Immature natural killer cell (primary cell): Measurements from ENCODE around the gene MAP4K4. TPM values are rescaled to one million over a fixed set of nuclear protein-coding genes. Genes with fewer than 3 reads are reported as not detected.

Experiments
- DNase-seq, 3 donors: peaks; one replicate each; pipeline ENCODE4 v3.0.0; 2022; ENCODE audit warnings: mixed read lengths in 1 of 3
- H3K27ac Mint-ChIP-seq, 6 donors: one replicate each; pipeline ENCODE4 v1.8.0; 2020; ENCODE audit warnings: mixed read lengths in 6 of 6, mild to moderate bottlenecking in 5 of 6, inconsistent platforms in 4 of 6, moderate library complexity in 3 of 6
- H3K27me3 Mint-ChIP-seq, 3 donors: one replicate each; pipeline ENCODE4 v1.8.0; 2020 to 2021; ENCODE audit warnings: low read depth in 3 of 3, mild to moderate bottlenecking in 3 of 3, mixed read lengths in 3 of 3, moderate library complexity in 3 of 3, inconsistent platforms in 1 of 3
- H3K36me3 Mint-ChIP-seq, 3 donors: one replicate each; pipeline ENCODE4 v1.8.0; 2020; ENCODE audit warnings: mixed read lengths in 3 of 3, inconsistent platforms in 2 of 3, mild to moderate bottlenecking in 2 of 3
- H3K4me1 Mint-ChIP-seq, 2 donors: one replicate each; pipeline ENCODE4 v1.8.0; 2020; ENCODE audit warnings: inconsistent platforms in 2 of 2, mild to moderate bottlenecking in 2 of 2, mixed read lengths in 2 of 2, moderate library complexity in 1 of 2
- H3K4me3 Mint-ChIP-seq, 5 donors: one replicate each; pipeline ENCODE4 v1.8.0; 2020; ENCODE audit warnings: mild to moderate bottlenecking in 5 of 5, mixed read lengths in 5 of 5, inconsistent platforms in 3 of 5, moderate library complexity in 3 of 5
- H3K9me3 Mint-ChIP-seq, 6 donors: one replicate each; pipeline ENCODE4 v1.8.0; 2020; ENCODE audit warnings: mild to moderate bottlenecking in 6 of 6, mixed read lengths in 6 of 6, inconsistent platforms in 4 of 6, moderate library complexity in 3 of 6
- polyA plus RNA-seq, 3 donors: library from polyadenylated mRNA; unstranded; fragments of 300-500 nt; fragmentation: Illumina TruSeq; gene quantifications; one replicate each; pipeline ENCODE4 v1.2.3, GENCODE V29; 2021

Gene MAP4K4
- polyA plus RNA-seq, 3 donors from 2014 or later: 2.1 to 4.6 (median 3.4) TPM

DNA sequence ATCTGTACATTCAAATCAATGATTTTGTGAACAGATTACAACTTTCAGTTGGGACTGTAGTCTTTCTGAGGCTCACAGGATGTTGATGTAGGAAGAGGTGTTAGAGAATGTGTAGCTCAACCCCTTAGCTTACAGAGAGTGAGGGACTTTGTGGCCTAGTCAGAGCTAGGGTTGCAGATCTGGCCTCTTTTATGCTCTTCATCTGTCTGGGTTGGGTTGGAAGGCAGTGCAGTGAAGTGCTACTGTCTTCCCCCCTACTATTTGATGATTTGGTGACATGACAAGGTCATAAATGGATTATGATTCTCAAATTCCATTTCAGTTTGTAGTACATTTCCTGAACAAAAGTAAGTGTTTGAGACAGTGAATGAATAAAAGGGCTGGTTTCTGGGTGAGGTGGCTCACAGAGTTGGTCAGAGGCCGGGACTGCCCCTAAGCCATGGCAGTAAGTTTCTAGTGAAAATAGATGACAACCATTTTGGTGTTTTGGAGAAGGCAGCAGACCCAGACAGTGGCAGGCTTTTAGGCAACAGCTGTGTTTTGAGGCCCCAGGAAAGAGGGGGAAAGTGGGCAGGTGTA lies 21.6 kb downstream of the MAP4K4 start:
- Mint-ChIP-seq H3K9me3 (no peaks in the 10 kb centered on the region), H3K27ac (peak overlapping the region; percentile 76 to 96 (median 92)), H3K4me1 (peaks cover 59 to 83% of the 10 kb centered on the region in 2 donors), H3K27me3 (no peaks in the 10 kb centered on the region), H3K36me3 (no peaks in the 10 kb centered on the region), H3K4me3 (peak overlapping the region; percentile 19 to 66 (median 60))
- DNase-seq: peak in 2 of 3 donors; percentile 44 to 52

DNA sequence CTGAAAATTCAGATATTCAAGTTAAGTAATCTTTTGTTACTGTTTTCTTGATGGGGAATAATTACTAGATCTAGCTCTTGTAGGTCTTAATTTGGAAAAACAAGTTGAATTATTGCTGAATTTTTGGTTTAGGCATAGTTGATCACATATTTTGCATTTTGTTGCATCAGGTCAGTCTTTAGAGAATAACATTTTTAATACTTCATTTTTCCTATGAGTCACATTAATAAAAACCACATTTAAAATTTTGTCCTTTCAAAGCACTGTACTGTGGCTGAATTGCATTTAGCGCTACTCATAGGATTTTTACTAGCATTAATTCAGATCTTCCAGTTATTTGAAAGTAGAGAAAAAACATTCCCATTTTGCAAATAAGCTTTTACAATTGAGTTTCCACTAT lies 23.2 kb downstream of the MAP4K4 start:
- no peak for DNase-seq
- Mint-ChIP-seq H3K27me3 (no peaks in the 10 kb centered on the region), H3K4me1 (peaks cover 69 to 87% of the 10 kb centered on the region in 2 donors), H3K27ac (peak overlapping the region; percentile 60 to 96 (median 75)), H3K4me3 (peak overlapping the region in 1 of 5 donors; percentile 3), H3K36me3 (no peaks in the 10 kb centered on the region), H3K9me3 (no peaks in the 10 kb centered on the region)

DNA sequence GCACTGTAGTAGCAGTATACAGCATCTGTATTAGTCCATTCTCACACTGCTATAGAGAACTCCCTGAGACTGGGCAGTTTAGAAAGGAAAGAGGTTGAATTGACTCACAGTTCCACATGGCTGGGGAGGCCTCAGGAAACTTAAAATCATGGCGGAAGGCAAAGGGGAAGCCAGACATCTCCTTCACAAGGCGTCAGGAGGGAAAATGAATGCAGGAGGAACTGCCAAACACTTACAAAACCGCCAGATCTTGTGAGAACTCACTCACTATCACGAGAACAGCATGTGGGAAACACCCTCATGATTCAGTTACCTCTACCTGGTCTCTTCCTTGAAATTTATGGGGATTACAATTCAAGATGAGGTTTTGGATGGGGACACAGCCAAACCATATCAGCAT lies 25.4 kb downstream of the MAP4K4 start:
- Mint-ChIP-seq H3K27ac (peak overlapping the region in 2 of 6 donors; percentile 32 to 41), H3K9me3 (no peaks in the 10 kb centered on the region), H3K4me3 (no peak overlapping the region), H3K27me3 (no peaks in the 10 kb centered on the region), H3K4me1 (peaks cover 65 to 87% of the 10 kb centered on the region in 2 donors), H3K36me3 (no peaks in the 10 kb centered on the region)
- DNase-seq: no peak

DNA sequence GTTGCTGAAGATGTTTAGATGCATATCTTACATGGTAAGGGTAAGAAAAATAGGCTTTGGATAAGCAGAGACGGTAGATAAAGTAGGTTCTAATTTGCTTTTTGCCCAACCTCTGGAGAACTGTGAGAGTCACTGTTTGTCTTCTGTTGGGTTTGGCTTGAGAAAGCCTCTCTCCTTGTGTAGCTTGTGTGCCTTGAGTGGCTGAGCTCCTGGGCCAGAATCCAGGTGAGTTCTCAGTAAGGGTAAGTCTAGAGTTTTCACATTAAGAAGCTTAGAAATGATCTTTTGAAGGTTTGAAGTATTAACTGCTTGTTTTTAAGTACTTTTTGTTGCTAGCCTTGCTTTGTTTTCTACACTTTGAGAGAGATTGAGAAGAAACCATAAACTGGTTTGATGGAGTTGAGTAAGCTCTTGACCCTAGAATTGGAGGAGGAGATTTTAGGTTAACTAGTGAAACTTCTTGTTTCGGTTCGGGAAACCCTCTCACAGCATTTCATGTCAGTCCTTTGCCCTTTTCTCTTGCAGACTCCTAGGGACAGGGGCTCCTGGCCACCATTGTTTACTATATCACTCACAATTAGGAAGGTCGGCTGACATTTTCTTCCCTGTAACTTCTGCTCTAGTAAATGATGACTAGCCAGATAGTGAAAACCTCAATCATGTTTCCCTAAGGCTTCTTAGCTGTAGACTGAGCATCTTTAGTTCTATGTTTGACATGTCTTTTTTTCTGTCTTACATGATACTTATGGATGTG lies 26.0 kb downstream of the MAP4K4 start:
- peaks cover 65 to 87% of the 10 kb centered on the region in 2 donors for H3K4me1 Mint-ChIP-seq

DNA sequence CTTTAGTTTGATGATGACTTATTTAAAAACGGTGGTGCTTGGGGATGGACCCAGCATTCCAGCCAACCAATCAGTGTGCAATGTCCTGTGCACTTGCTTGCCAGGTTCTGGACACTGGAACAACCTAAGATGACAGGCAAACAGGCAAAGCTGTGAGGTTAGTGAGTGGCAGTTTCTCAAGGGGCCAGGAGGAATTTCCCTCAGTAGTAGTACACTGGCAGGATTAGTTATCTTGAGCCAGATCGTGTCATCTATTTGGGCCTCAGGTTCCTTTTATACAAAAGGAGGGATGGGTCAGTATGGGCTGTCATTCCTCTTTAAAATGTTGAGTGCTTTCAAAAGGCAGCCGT lies 26.6 kb downstream of the MAP4K4 start:
- peaks cover 63 to 87% of the 10 kb centered on the region in 2 donors for H3K4me1 Mint-ChIP-seq
- H3K36me3 Mint-ChIP-seq: no peaks in the 10 kb centered on the region
- H3K9me3 Mint-ChIP-seq: no peaks in the 10 kb centered on the region
- peak overlapping the region in 1 of 6 donors; percentile 31 for H3K27ac Mint-ChIP-seq
- DNase-seq: no peak
- H3K4me3 Mint-ChIP-seq: no peak overlapping the region
- peaks cover 0 to 1% (median 0%) of the 10 kb centered on the region in 3 donors for H3K27me3 Mint-ChIP-seq

More for the DNA sequence above, 26.0 kb downstream of the MAP4K4 start:
- H3K36me3 Mint-ChIP-seq: no peaks in the 10 kb centered on the region
- no peaks in the 10 kb centered on the region for H3K9me3 Mint-ChIP-seq
- peak overlapping the region in 3 of 6 donors; percentile 31 to 53 (median 49) for H3K27ac Mint-ChIP-seq
- H3K27me3 Mint-ChIP-seq: no peaks in the 10 kb centered on the region
- H3K4me3 Mint-ChIP-seq: no peak overlapping the region
- no peak for DNase-seq

DNA sequence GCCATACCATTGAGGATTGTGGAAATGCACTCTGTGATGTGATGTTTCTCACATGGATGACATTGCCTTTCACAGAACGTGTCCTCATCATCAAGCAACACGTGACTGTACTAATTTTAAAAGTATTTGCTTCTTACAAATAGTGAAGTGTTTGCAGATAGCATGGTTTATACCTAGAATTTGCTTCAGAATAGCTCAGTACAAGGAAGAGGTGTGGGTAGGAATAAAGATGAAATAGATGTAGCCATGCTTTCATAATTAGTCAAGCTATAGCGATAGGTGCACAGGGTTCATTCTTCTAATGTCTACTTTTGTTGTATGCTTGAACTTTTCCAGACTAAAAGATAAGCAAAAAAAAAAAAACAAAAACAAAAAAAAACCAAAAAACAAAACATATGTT lies 27.5 kb downstream of the MAP4K4 start:
- Mint-ChIP-seq H3K9me3 (no peaks in the 10 kb centered on the region), H3K36me3 (no peaks in the 10 kb centered on the region), H3K4me3 (no peak overlapping the region), H3K27me3 (peaks cover 0 to 1% (median 0%) of the 10 kb centered on the region in 3 donors), H3K4me1 (peaks cover 64 to 87% of the 10 kb centered on the region in 2 donors), H3K27ac (no peak overlapping the region)
- DNase-seq: no peak

DNA sequence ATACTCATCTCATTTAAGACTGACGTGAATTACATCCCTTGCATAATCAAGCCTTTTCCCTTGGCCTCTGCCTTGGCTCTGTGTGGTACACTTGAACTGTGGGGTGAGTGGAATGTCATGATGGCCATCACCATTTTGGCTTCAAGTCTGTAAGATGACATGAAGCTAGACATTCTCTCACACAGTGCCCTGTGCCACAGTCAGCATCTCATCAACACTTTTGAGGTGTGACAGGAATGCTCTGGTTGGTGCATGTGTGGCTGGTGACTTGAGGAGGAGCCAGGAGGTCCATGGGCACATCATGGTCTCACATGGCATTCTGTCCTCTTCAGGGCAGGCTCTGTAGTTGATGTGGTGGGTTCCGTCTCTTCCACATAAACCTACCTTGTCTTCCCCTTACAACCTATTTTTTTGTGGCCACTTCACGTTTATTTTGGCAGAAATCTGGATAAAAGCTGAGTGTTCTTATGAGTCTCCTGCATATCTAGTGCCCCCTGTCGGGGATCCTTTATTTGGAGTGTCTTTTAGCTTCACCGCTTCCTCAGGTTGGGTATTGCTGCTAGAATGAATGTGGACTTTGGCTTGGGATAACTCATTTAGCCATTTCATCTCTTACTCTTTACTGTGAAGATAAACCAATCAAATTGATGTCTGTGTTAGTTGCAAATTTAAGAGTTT lies 28.1 kb downstream of the MAP4K4 start:
- H3K27ac Mint-ChIP-seq: no peak overlapping the region
- peaks cover 0 to 1% (median 0%) of the 10 kb centered on the region in 3 donors for H3K27me3 Mint-ChIP-seq
- peaks cover 65 to 86% of the 10 kb centered on the region in 2 donors for H3K4me1 Mint-ChIP-seq
- no peak overlapping the region for H3K4me3 Mint-ChIP-seq
- no peaks in the 10 kb centered on the region for H3K9me3 Mint-ChIP-seq
- no peak for DNase-seq
- no peaks in the 10 kb centered on the region for H3K36me3 Mint-ChIP-seq

DNA sequence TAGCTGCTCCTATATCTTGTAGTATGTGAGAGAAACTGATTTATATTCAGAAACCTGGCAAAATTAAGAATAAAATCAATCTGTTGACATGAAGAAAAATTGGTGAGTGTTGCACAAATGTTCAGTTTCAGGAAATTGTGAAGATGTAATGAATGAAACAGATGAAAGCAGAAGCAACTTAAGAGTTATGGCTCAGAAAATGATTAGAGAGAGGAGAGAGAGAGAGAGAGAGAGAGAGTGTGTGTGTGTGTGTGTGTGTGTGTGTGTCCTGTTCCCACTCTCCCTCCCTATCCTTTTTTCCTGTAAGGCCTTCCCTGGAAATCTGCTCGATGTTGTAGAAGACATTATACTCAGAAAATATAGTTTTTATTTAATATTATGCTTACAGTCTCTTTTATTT lies 31.4 kb downstream of the MAP4K4 start:
- peaks cover 0 to 1% (median 0%) of the 10 kb centered on the region in 6 donors for H3K9me3 Mint-ChIP-seq
- H3K4me1 Mint-ChIP-seq: peaks cover 68 to 82% of the 10 kb centered on the region in 2 donors
- peak overlapping the region in 2 of 6 donors; percentile 6 to 79 for H3K27ac Mint-ChIP-seq
- H3K36me3 Mint-ChIP-seq: no peaks in the 10 kb centered on the region
- no peak for DNase-seq
- H3K4me3 Mint-ChIP-seq: no peak overlapping the region
- H3K27me3 Mint-ChIP-seq: peaks cover 0 to 1% (median 0%) of the 10 kb centered on the region in 3 donors

DNA sequence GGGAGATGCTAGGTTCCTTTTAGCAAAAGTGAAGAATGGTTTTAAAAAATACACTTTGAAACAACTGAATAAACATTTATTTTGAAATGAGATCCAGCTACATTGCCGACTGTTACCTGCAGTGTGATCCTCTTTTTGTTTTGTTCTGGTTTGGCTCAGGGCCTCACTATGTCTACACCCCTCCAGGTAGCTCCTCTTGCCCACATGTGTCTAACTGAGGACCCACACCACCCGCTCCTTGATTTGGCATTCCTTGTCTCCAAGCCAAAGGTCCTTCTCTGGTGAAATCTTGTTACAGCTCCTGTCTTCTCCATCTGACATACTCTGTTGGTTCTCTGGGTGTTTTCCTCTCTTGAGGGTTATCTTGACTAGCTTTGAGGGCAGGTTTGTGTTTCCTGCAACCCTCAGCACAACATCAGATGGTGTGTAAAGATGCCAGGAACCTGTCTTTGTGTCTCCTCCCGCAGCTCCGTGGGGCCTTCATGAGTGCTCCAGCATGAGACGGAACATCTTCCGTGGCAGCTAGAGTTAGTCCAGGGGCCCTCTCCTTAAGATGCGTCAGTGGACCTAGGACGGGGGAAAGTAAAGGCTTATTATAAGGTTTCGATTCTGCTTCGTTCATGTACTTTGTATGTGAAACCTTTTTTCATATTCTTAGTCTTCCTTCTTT lies 32.1 kb downstream of the MAP4K4 start:
- Mint-ChIP-seq H3K4me3 (no peak overlapping the region), H3K4me1 (peaks cover 65 to 80% of the 10 kb centered on the region in 2 donors), H3K36me3 (no peaks in the 10 kb centered on the region), H3K27me3 (peaks cover 0 to 1% (median 0%) of the 10 kb centered on the region in 3 donors), H3K27ac (peak overlapping the region in 2 of 6 donors; percentile 4 to 22), H3K9me3 (peaks cover 0 to 1% (median 0%) of the 10 kb centered on the region in 6 donors)
- no peak for DNase-seq

DNA sequence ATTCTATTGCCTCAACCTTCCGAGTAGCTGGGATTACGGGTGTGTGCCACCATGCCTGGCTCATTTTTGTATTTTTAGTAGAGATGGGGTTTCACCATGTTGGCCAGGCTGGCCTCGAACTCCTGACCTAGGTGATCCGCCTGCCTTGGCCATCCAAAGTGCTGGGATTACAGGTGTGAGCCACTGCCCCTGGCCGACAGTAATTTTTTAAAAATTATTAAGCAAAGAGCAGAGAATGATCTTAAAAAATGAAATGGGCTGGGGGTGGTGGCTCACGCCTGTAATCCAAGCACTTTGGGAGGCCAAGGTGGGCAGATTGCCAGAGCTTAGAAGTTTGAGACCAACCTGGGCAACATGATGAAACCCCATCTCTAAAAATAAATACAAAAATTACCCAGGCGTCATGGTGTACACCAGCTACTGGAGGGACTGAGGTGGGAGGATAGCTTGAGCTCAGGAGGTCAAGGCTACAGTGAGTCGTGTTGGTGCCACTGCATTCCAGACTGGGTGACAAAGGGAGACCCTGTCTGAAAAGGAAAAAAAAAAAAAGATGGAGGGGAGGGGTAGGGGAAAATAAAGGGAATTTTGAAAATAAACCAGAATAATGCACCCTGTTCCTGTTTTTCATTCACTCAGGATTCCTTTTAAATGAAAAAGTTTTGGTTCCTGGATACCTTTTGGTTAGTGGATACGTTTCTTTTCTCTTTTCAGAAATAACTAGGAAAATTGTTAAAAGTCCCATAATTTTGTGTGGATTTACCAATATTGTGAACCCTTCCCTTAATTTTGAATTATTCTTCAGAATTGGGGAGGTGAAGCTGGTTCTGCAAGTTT lies 33.9 kb downstream of the MAP4K4 start:
- Mint-ChIP-seq H3K27me3 (peaks cover 0 to 1% (median 0%) of the 10 kb centered on the region in 3 donors), H3K9me3 (peaks cover 0 to 1% (median 0%) of the 10 kb centered on the region in 6 donors), H3K36me3 (no peaks in the 10 kb centered on the region), H3K4me3 (no peak overlapping the region), H3K4me1 (peaks cover 70 to 80% of the 10 kb centered on the region in 2 donors), H3K27ac (no peak overlapping the region)
- no peak for DNase-seq

DNA sequence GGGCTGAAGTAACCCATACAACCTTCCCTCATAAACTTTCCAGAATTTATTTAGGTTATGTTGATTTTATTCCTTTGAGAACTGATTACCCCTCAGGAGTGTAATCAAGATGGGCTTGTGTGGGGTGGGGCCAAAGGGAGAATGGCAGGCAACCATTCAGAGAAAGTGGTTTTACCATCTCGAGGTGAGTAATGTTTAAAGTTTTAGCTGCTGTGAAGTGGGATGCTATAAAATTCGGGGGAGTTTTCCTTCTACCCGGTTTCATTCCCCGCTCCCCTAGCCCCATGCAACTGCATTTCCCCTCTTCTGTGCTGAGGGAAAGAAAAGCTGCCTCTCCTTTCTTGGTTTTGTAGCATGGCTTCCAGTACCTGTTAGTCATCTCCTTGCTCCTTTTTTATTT lies 34.7 kb downstream of the MAP4K4 start:
- Mint-ChIP-seq H3K4me1 (peaks cover 74 to 80% of the 10 kb centered on the region in 2 donors), H3K27ac (no peak overlapping the region), H3K36me3 (no peaks in the 10 kb centered on the region), H3K9me3 (peaks cover 0 to 1% (median 0%) of the 10 kb centered on the region in 6 donors), H3K4me3 (no peak overlapping the region), H3K27me3 (peaks cover 0 to 1% (median 0%) of the 10 kb centered on the region in 3 donors)
- no peak for DNase-seq

DNA sequence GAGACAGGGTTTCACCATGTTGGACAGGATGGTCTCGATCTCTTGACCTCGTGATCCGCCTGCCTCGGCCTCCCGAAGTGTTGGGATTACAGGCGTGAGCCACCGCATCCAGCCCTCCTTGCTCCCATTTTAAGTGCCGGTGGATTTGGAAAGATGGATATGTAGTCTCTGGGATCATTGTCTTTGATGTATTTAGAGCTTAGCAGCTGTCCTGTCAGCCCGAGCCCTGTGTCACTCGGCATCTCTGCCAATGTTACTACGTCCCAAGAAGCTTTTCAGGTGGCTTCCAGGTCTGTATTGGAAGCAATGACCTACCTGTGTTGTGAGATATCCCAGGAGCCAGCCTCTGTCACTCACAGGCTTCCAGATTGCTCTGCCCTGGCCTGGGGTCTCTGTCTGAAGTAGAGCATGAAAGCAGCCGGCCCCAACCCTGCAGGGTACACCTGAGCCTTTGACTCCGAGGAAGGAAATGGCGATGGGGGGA lies 35.3 kb downstream of the MAP4K4 start:
- Mint-ChIP-seq H3K9me3 (peaks cover 0 to 1% (median 0%) of the 10 kb centered on the region in 6 donors), H3K27me3 (peaks cover 0 to 1% (median 0%) of the 10 kb centered on the region in 3 donors), H3K4me3 (no peak overlapping the region), H3K4me1 (peaks cover 74 to 80% of the 10 kb centered on the region in 2 donors), H3K36me3 (no peaks in the 10 kb centered on the region), H3K27ac (peak overlapping the region in 1 of 6 donors; percentile 30)
- DNase-seq: no peak
